8988T (cell line): ENCODE results near the gene NLRP12.
"Not testable (repeated sequence)": the region's sequence is repeated elsewhere in the genome, so short reads cannot be mapped to it uniquely, and the experiment has no call there.

Source experiments
- DNase-seq: peaks from one replicate; pipeline ENCODE4 v3.0.0; 2011

NLRP12 gene

DNA sequence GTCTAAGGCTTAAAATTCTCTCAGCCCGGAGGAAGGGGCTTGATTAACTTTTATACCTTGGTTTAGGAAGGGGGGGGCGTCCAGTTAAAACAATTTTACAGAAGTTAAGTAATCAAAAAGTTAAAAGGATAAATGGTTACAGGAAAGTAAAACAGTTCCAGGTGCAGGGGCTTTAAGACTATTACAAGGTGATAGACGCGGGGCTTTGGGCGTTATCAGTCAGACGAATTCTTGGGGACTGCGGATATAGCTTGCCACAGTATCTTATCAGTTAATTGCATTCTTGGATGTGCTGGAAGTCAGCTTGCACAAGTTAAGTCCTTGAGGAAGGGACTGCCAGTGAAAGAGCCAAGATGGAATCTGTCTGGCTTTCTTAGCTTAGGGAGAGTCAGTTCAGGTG, 49.6 kb downstream of the NLRP12 start:
- not testable (repeated sequence) for DNase-seq

DNA sequence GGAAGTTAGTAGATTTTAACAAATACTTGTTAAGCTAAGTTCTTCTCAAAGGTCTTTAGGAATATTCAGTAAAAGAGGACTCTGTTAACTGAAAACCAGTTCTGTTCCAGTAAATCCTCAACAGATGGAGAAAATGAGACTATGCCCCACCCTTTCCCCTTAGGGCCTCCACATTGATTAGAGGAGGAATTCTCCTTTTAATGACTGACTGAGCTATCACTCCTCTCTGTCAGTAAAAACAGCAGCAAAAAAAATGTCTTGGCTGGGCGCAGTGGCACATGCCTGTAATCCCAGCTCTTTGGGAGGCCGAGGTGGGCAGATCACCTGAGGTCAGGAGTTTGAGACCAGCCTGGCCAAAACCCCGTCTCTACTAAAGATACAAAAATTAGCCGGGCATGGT, 50.1 kb downstream of the NLRP12 start:
- DNase-seq, result no peak

- no peak for DNase-seq
Measured at GRCh38 chr19:53772943-53773342, 51.2 kb downstream of the NLRP12 start.

- no peak for DNase-seq
Measured at GRCh38 chr19:53771144-53771543, 53.0 kb downstream of the NLRP12 start.

- DNase-seq, result not testable (repeated sequence)
Measured at GRCh38 chr19:53769696-53770309, 54.3 kb downstream of the NLRP12 start.

- DNase-seq, result no peak
Measured at GRCh38 chr19:53768401-53768800, 55.7 kb downstream of the NLRP12 start.

GRCh38 chr19:53758991-53759390, 65.1 kb downstream of the NLRP12 start:
- DNase-seq, result not testable (repeated sequence)
